AG04450 (cell line): ENCODE measurements around the gene MACROD2. TPM values are rescaled to one million over a fixed set of nuclear protein-coding genes. Genes with fewer than 3 reads are reported as not detected.

Source experiments
- CTCF ChIA-PET: fragments of 300-600, 350-600 bp; formaldehyde crosslinking; extraction: SDS; loops from one replicate; lab custom pipeline; 2022; ENCODE audit warnings: antibody characterized with exemption, inconsistent platforms; lab: Charles Lee
- POLR2A ChIA-PET: fragments of 350-600 bp; formaldehyde crosslinking; extraction: SDS; loops from one replicate; lab custom pipeline; 2021; ENCODE audit warnings: antibody characterized with exemption, inconsistent platforms; lab: Yijun Ruan, JAX
- DNase-seq: peaks from one replicate; pipeline ENCODE4 v3.0.0-alpha.2; 2011; ENCODE audit warnings: low read depth, low spot score
- H3K27ac ChIP-seq: one replicate; pipeline ENCODE4 v1.5.1; 2012; ENCODE audit warnings: low read depth, low read length, control low read depth
- H3K27me3 ChIP-seq: one replicate; pipeline ENCODE4 v1.6.0; 2012; ENCODE audit warnings: low read length; ENCODE audit not compliant: control insufficient read depth, insufficient read depth
- H3K4me3 ChIP-seq: 2 replicates; pipeline ENCODE4 v1.5.1; 2011; ENCODE audit warnings: mild to moderate bottlenecking, low read depth, low read length, control low read depth
- H3K9me3 ChIP-seq: 2 replicates; pipeline ENCODE4 v1.5.1; 2012; ENCODE audit warnings: low read length; ENCODE audit not compliant: control insufficient read depth, insufficient read depth
- polyA plus RNA-seq: library from polyadenylated mRNA; depleted of rRNA; stranded (reverse); fragments of >200 nt; gene quantifications from 2 replicates; pipeline ENCODE4 v1.2.3, GENCODE V29; 2011
- TF ChIP-seq, protein P1 (sequence below): IDR thresholded peaks from 2 replicates; pipeline ENCODE4 v1.5.1; 2011; ENCODE audit warnings: low read depth, low read length, control low read depth, inconsistent platforms

MACROD2 gene
- polyA plus RNA-seq, 1 experiment, result 0.02 TPM

DNA sequence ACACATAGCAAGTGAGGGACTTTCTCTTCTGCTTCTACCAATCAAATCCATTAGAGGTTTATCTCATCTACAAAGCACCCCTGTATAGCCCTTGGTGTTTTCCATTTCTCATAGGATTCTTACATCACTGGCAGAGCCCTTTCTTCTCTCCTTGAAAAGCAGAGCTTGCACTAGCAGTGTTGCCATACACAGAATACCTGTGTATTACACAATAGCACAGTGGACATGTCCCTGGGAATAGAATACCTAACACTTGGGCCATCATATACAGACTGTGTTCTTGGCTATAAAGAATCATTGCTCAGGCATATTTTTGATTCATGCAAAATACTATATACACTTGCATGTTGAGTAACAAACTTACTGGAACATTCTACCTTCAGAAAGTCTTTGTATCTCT lies 1996.0 kb downstream of the MACROD2 start:
- Histone ChIP-seq H3K27me3 (no peaks in the 10 kb centered on the region), H3K4me3 (no peak overlapping the region), H3K9me3 (no peaks in the 10 kb centered on the region), H3K27ac (no peak overlapping the region)
- TF ChIP-seq, protein P1, sequence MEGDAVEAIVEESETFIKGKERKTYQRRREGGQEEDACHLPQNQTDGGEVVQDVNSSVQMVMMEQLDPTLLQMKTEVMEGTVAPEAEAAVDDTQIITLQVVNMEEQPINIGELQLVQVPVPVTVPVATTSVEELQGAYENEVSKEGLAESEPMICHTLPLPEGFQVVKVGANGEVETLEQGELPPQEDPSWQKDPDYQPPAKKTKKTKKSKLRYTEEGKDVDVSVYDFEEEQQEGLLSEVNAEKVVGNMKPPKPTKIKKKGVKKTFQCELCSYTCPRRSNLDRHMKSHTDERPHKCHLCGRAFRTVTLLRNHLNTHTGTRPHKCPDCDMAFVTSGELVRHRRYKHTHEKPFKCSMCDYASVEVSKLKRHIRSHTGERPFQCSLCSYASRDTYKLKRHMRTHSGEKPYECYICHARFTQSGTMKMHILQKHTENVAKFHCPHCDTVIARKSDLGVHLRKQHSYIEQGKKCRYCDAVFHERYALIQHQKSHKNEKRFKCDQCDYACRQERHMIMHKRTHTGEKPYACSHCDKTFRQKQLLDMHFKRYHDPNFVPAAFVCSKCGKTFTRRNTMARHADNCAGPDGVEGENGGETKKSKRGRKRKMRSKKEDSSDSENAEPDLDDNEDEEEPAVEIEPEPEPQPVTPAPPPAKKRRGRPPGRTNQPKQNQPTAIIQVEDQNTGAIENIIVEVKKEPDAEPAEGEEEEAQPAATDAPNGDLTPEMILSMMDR, result no peak
- POLR2A ChIA-PET, result no interaction called here
- no peak for DNase-seq
- CTCF ChIA-PET, result no interaction called here

DNA sequence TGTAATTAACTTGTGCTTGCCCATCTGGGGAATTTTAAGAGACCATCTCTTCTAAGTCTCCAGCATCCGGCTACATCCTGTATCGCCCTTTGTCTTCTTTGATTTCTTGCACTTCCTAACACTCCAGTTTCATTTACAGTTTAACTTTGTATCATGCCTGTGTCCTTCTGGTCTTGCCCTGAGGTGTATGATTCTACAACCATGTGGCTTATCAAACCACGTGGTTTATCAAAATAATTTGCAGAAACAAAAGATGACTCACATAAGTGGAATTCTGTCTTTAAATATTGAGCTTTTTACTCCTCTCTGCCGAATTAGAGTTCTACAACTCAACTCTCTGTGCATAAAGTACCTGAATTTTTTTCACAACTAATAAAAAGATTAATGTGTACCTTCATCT lies 1997.2 kb downstream of the MACROD2 start:
- Histone ChIP-seq H3K9me3 (no peaks in the 10 kb centered on the region), H3K4me3 (no peak overlapping the region), H3K27me3 (no peaks in the 10 kb centered on the region), H3K27ac (no peak overlapping the region)
- POLR2A ChIA-PET, result no interaction called here
- CTCF ChIA-PET, result no interaction called here
- DNase-seq, result no peak
- TF ChIP-seq, protein P1, result no peak

DNA sequence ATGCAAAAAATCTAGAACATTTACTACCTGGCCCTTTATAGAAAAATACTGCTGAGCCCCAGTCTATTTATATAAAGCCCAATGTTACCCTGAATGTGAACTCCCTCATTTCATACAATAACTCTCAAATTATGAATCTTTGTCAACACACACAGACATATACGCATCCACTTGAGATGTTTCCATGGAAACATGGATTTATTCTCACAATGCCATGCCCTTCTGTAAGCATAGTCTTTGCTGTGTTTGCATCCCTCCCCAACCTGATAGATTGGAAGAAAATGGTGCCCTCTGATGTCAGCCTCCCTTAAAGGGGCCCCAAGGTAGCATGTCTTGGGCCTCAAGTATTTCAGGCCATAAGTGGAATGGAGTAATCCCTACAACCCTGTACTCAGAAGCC lies 2004.8 kb downstream of the MACROD2 start:
- POLR2A ChIA-PET, result no interaction called here
- TF ChIP-seq, protein P1, result no peak
- Histone ChIP-seq H3K27me3 (no peaks in the 10 kb centered on the region), H3K4me3 (no peak overlapping the region), H3K27ac (no peak overlapping the region), H3K9me3 (peaks cover 5% of the 10 kb centered on the region)
- CTCF ChIA-PET, result no interaction called here
- no peak for DNase-seq

DNA sequence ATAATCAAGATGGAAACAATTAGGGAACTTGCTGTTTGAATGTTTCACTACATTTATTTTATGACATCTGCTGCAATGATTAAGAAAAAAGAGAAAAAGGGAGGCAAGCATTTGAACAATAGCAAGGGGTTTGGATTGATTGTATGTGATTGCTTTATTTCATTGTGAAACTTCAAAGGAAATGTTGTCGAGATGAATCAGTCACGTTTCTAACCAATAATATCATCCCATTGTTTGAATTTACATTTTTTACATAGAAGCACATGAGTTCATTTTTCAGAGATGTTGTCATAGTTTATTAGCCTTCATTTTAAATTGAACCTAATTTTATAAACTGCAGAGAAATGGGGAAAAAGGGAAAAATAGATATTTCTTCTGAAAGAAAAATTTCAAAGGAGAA lies 2006.0 kb downstream of the MACROD2 start:
- CTCF ChIA-PET, result no interaction called here
- POLR2A ChIA-PET, result no interaction called here
- Histone ChIP-seq H3K4me3 (no peak overlapping the region), H3K27ac (no peak overlapping the region), H3K9me3 (peaks cover 5% of the 10 kb centered on the region), H3K27me3 (no peaks in the 10 kb centered on the region)
- TF ChIP-seq, protein P1, result no peak
- no peak for DNase-seq

DNA sequence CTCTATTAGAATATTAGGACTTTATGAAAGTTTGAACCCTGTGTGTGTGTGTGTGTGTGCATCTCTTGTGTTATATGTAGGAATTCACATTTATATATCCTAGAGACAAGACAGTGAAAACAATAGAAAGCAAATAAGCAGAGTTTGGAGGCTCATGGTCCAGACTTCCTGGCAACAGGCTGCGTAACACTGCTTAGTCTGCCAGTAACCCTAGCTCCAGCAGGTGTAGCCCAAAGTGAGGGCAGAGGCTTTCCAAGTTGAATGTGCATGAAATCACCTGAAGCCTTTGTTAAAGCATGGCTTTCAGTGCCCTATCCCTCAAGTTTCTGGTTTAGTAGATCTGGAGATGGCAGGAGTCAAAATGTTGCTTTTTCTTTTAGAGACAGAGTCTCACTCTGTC lies 2008.0 kb downstream of the MACROD2 start:
- no peaks in the 10 kb centered on the region for H3K27me3 ChIP-seq
- TF ChIP-seq, protein P1, result no peak
- ChIA-PET CTCF (interaction anchor here (0.6 kb wide), 1 partner anchor 14 kb away, joined by 3 read pairs; no protein-coding TSS in a partner anchor), POLR2A (interaction anchor here (0.6 kb wide), 1 partner anchor 8 kb away, joined by 3 read pairs; no protein-coding TSS in a partner anchor)
- H3K27ac ChIP-seq, result no peak overlapping the region
- DNase-seq, result no peak
- H3K4me3 ChIP-seq, result no peak overlapping the region
- H3K9me3 ChIP-seq, result peaks cover 5% of the 10 kb centered on the region
